GM19099 (cell line): ENCODE measurements around the gene GNAQ.

ENCODE experiments used
- POLR2A ChIP-seq: IDR thresholded peaks from 3 replicates; pipeline ENCODE4 v1.6.1; 2011; ENCODE audit warnings: low read depth; ENCODE audit not compliant: insufficient read length; ENCODE audit errors: extremely low read depth

The GNAQ gene

DNA sequence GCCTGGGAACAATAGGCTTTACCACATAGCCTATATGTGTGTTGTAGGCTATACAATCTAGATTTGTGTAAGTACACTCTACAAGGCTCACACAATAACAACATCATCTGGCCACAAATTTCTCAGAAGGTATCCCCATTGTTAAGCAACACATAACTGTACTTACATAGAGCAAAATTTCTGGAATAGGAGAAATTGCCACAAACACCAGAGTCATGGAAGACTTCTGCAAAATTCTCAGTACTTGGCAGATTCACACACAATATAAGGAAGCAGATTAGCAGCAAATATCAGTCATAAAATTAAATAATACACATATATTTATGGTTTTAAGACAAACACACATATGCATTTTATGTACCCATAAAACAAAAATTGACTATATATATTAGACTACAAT, 16.4 kb downstream of the GNAQ start:
- no peak for TF ChIP-seq POLR2A

DNA sequence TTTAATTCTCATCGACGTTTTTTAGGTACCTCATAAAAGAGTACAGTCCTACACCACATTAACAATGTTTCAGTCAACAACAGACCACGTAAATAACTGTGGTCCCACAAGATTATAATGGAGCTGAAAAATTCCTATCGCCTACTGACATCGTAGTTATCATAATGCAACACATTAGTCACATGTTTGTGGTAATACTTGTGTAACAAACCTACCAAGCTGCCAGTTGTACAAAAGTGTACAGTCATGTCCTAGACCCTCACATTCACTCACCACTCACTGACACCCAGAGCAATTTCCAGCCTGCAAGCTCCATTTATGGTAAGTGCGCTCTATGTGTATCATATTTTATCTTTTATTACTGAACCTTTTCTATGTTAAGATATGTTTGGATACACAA, 16.8 kb downstream of the GNAQ start:
- TF ChIP-seq POLR2A = no peak

DNA sequence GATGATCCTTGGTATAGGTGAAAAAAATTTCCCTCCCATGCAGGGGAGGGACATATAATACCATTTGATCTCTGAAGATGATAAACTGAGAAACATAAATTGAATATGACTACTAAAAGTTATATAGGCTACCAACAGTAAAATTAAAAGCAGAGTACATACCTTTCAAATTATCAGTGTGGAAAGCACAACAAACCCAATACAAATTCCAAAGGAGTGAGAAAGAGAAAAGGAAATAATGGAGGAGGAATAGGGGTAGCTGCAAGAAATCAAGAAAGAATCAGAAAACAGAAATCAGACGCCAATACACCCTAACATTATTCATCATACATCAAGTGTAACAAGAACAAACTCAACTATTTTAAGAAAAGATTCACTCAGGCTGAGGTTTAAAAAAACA, 17.7 kb downstream of the GNAQ start:
- TF ChIP-seq POLR2A = no peak

- TF ChIP-seq POLR2A = no peak
These were observed 20.6 kb downstream of the GNAQ start for GRCh38 chr9:78011049-78011448.

DNA sequence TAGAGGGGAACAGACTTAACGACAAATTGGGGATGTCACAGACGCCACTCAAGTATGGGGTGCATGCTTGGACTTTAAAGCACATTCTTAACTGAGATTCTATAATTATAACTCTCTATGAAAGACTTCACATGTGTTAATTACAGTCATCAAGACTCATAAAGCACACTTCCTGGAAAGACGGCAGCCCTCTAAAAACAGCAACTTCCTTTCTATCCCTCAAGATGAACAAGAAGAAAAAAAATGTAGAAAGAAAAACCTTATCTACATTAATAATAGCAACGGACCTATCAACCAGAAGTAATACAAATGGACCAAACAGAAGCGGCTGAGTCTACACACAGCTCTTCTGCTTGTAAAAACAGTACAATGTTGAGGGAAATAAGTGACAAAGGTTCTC, 21.2 kb downstream of the GNAQ start:
- no peak for TF ChIP-seq POLR2A

DNA sequence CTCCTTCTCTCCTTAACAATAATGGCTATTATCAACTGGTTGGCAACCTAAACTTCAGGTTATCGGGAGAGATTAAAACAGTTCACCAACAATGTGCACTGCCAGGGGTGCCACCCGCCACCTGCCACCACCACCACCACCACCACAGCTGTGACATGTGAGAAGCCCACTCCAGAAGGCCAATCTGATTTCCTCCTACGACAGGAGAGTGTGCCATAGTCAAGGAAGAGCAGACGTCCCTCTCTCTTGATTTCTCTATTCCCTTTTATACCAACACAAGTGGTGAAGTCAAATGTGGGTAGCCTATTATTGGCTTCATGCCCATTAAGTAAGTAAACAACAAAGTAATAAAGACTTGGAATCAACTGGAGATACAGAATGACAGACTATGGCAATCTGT, 22.4 kb downstream of the GNAQ start:
- TF ChIP-seq POLR2A = no peak

- TF ChIP-seq POLR2A = no peak
These were observed 24.9 kb downstream of the GNAQ start for GRCh38 chr9:78006734-78007133.

- TF ChIP-seq POLR2A = no peak
These were observed 26.2 kb downstream of the GNAQ start for GRCh38 chr9:78005231-78006002.

DNA sequence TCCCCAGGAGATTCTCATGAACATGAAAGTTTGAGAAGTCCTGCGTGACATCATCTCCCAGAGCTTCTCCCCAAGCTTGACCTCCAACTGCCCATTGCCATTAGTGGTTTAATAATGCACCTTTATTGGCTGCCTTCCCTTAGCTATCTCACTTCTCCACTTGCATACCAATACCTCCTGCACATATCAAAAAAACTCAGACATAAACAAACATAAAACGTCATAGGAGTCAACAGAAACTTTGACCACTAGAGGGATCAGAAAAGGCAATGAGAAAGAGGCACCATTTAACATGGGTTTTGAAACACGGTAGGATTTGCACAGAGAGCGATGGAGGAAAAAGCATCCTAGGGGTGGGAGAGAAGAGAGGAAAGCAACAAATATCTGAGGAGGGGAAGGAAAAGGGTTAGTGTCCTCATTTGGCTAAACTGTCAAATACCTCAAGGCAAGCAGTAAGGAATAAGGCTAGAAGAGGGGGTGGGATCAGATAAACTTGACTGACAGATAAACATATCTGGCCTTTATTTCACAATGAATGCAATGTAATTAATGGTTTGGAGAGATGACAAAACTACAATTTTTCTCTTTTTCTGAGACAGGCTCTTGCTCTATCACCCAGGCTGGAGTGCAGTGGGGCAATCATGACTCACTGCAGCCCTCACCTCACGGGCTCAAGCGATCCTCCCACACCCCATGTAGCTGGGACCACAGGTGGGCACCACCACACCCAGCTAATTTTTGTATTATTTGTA, 27.0 kb downstream of the GNAQ start:
- no peak for TF ChIP-seq POLR2A

DNA sequence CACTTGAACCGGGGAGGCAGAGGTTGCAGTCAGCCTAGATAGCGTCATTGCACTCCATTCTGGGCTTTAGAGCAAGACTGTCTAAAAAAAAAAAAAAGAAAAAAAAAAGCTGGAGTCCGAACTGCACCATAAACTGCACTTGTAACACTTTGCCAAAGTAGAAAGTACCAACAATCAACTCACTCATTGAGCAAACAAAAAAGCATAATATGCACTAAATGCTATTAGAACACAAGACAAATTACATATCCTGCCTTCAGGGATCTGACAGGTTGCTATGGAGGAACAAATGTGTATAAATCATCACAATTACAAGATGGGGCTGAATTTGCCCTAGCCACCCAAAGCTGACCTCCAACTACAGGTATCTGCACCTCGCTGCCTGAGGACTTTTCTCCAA, 27.9 kb downstream of the GNAQ start:
- TF ChIP-seq POLR2A = no peak

GRCh38 chr9:78001946-78002731, 29.5 kb downstream of the GNAQ start:
- TF ChIP-seq POLR2A = no peak

- no peak for TF ChIP-seq POLR2A
These were observed 31.4 kb downstream of the GNAQ start for GRCh38 chr9:78000221-78000620.

GRCh38 chr9:77999231-77999631, 32.4 kb downstream of the GNAQ start:
- no peak for TF ChIP-seq POLR2A

GRCh38 chr9:77997611-77998284, 33.9 kb downstream of the GNAQ start:
- TF ChIP-seq POLR2A = no peak

DNA sequence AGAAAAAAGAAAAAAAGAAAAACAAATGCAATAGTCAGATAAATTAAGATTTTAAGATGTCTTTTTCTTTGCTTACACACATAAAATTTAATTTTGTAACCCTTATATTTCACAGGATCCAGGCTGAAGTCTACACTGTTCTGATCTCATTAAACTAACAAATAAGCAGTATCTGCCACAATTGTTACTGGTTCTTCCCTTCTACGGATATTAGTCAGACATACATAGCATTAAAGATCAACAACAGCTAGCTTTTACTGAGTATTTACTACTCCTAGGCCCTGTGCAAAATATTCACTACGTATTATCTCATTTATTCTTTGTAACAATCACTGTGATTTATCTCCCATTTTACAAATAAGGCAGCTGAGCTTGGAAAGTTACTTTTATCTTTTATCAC, 34.9 kb downstream of the GNAQ start:
- TF ChIP-seq POLR2A = no peak
